Loucy (cell line): ENCODE results near the gene DNAH17.

Experiments used
- H2AFZ ChIP-seq: fragments of 200-600 bp; sonication (generic); 2 replicates; pipeline ENCODE4 v1.6.0; 2016; ENCODE audit warnings: antibody characterized with exemption, mild to moderate bottlenecking, low read length, moderate library complexity
- H3F3A ChIP-seq: fragments of 200-600 bp; 2 replicates; pipeline ENCODE4 v1.6.0; 2016; ENCODE audit warnings: antibody characterized with exemption, low read depth, mild to moderate bottlenecking
- H3K27me3 ChIP-seq: fragments of 200-600 bp; sonication (generic); 2 replicates; pipeline ENCODE4 v1.6.1; 2014; ENCODE audit warnings: low read length, mild to moderate bottlenecking; ENCODE audit not compliant: insufficient read depth, poor library complexity, severe bottlenecking
- H3K36me3 ChIP-seq: fragments of 200-600 bp; sonication (generic); 2 replicates; pipeline ENCODE4 v1.6.1; 2016; ENCODE audit warnings: low read length; ENCODE audit not compliant: insufficient read depth
- H3K4me1 ChIP-seq: fragments of 200-600 bp; sonication (generic); 2 replicates; pipeline ENCODE4 v1.5.1; 2014; ENCODE audit warnings: low read length, mild to moderate bottlenecking; ENCODE audit not compliant: insufficient read depth, poor library complexity, severe bottlenecking
- H3K4me2 ChIP-seq: fragments of 200-600 bp; sonication (generic); 2 replicates; pipeline ENCODE4 v1.6.0; 2014; ENCODE audit warnings: antibody characterized with exemption, low read length, low read depth, mild to moderate bottlenecking; ENCODE audit not compliant: poor library complexity, severe bottlenecking
- H3K4me3 ChIP-seq: fragments of 200-600 bp; sonication (generic); 2 replicates; pipeline ENCODE4 v1.5.1; 2014; ENCODE audit warnings: low read length, mild to moderate bottlenecking, mixed read lengths; ENCODE audit not compliant: poor library complexity, severe bottlenecking
- H3K79me2 ChIP-seq: fragments of 200-600 bp; sonication (generic); 2 replicates; pipeline ENCODE4 v1.6.1; 2014; ENCODE audit warnings: low read length; ENCODE audit not compliant: insufficient read depth
- H3K9ac ChIP-seq: fragments of 200-600 bp; sonication (generic); 2 replicates; pipeline ENCODE4 v1.6.0; 2014; ENCODE audit warnings: mild to moderate bottlenecking, low read depth, low read length, moderate library complexity; ENCODE audit not compliant: poor library complexity, severe bottlenecking
- H3K9me2 ChIP-seq: fragments of 200-600 bp; sonication (generic); replicated peaks from 2 replicates; pipeline ENCODE4 v1.6.1; 2016; ENCODE audit warnings: low read depth, low read length, mixed read lengths
- H3K9me3 ChIP-seq: fragments of 200-600 bp; sonication (generic); 2 replicates; pipeline ENCODE4 v1.6.1; 2014; ENCODE audit warnings: mild to moderate bottlenecking, antibody characterized with exemption, low read length, low read depth; ENCODE audit not compliant: insufficient read depth
- H4K20me1 ChIP-seq: fragments of 200-600 bp; sonication (generic); 2 replicates; pipeline ENCODE4 v1.6.0; 2014; ENCODE audit warnings: antibody characterized with exemption, low read length, mild to moderate bottlenecking; ENCODE audit not compliant: insufficient read depth, poor library complexity, severe bottlenecking
- EZH2phosphoT487 ChIP-seq: fragments of 200-600 bp; IDR thresholded peaks from 2 replicates; pipeline ENCODE4 v1.6.1; 2018; ENCODE audit warnings: antibody characterized with exemption, mild to moderate bottlenecking, moderate library complexity, borderline replicate concordance
- TF ChIP-seq, protein P1 (sequence below): fragments of 200-600 bp; sonication (generic); conservative IDR thresholded peaks from 2 replicates; pipeline ENCODE4 v1.5.1; 2014; ENCODE audit warnings: mild to moderate bottlenecking, antibody characterized with exemption, low read length

The DNAH17 gene

DNA sequence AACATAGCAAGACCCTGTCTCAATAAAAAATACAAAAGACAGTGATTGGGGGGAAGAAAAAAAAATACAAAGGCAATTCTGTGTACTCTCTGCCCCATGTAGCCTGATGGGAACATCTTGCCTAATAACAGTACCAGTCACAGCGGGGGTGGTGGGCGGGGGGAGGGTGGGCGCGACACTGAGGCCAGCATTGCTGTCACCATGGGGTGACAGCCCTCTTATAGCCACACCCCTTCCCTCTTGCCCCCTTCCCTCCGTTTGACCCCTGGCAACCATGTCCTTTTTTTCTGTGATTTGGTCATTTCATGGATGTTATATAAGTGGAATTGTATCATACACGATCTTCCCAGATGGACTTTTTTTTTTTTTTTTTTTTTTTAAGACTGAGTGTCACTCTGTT, 80.9 kb downstream of the DNAH17 start:
- Histone ChIP-seq H3K4me2 (no peak overlapping the region), H4K20me1 (no peaks in the 10 kb centered on the region), H3K9ac (no peak overlapping the region), H3K9me3 (no peaks in the 10 kb centered on the region), H3K27me3 (no peaks in the 10 kb centered on the region), H2AFZ (no peak overlapping the region), H3K79me2 (no peaks in the 10 kb centered on the region), H3K4me1 (no peaks in the 10 kb centered on the region), H3K9me2 (no peaks in the 10 kb centered on the region), H3K36me3 (no peaks in the 10 kb centered on the region), H3K4me3 (no peak overlapping the region), H3F3A (no peaks in the 10 kb centered on the region)
- TF ChIP-seq, protein P1, sequence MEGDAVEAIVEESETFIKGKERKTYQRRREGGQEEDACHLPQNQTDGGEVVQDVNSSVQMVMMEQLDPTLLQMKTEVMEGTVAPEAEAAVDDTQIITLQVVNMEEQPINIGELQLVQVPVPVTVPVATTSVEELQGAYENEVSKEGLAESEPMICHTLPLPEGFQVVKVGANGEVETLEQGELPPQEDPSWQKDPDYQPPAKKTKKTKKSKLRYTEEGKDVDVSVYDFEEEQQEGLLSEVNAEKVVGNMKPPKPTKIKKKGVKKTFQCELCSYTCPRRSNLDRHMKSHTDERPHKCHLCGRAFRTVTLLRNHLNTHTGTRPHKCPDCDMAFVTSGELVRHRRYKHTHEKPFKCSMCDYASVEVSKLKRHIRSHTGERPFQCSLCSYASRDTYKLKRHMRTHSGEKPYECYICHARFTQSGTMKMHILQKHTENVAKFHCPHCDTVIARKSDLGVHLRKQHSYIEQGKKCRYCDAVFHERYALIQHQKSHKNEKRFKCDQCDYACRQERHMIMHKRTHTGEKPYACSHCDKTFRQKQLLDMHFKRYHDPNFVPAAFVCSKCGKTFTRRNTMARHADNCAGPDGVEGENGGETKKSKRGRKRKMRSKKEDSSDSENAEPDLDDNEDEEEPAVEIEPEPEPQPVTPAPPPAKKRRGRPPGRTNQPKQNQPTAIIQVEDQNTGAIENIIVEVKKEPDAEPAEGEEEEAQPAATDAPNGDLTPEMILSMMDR: no peak
- TF ChIP-seq EZH2phosphoT487: no peak

DNA sequence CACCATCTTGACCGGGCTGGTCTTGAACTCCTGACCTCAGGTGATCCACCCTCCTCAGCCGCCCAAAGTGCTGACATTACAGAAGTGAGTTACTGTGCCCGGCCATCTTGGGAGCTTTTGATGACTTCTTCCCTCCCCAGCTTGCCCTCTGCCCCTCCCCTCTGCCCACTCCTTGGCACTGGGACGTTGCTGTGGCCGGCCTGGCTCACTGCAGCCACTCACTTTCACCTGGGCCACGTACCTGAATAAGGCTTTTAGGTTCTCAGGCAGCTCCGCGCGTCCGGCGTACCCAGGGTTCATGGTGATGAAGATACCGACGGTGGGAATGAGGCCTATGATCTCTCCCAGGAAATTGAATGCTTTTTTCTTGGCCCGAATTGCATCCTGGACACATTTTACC, 81.6 kb downstream of the DNAH17 start:
- Histone ChIP-seq H3K9me2 (no peaks in the 10 kb centered on the region), H3K36me3 (no peaks in the 10 kb centered on the region), H3K9ac (no peak overlapping the region), H3K4me3 (no peak overlapping the region), H3K9me3 (no peaks in the 10 kb centered on the region), H3K4me2 (no peak overlapping the region), H3K27me3 (no peaks in the 10 kb centered on the region), H2AFZ (no peak overlapping the region), H3K79me2 (no peaks in the 10 kb centered on the region), H3F3A (no peaks in the 10 kb centered on the region), H3K4me1 (no peaks in the 10 kb centered on the region), H4K20me1 (no peaks in the 10 kb centered on the region)
- TF ChIP-seq, protein P1: no peak
- no peak for TF ChIP-seq EZH2phosphoT487

DNA sequence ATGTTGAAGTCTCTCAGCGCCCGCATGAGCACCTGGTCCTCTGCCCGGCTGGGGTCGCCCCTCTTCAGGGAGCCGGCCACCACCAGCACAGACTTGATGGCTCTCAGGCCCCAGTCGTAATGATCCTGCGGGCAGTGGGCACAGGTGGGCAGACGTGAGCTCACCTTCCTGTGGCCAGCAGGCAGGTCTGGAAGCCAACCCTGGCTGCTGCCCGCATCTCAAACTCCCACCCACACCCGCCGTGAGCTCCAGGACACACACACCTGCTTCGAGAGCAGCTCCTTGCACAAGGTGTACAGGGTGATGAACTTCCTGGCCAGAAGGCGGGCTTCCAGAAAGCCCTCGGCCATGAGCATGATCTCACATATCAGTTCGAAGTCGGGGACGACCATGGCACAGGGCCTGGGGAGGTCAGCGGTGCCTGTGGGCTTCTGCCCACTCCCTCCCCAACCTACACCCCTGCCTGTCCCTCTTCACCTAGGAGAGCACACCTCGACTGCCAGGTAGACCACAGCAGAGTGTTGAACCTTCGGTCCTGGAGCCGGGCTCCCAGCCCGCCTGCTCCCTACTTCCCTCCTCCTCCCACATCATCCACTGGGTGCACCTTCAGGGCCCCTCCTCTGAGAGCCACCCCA, 82.4 kb downstream of the DNAH17 start:
- Histone ChIP-seq H3K4me2 (no peak overlapping the region), H3K4me3 (no peak overlapping the region), H3K4me1 (no peaks in the 10 kb centered on the region), H3K79me2 (no peaks in the 10 kb centered on the region), H2AFZ (no peak overlapping the region), H3K9me2 (no peaks in the 10 kb centered on the region), H3K27me3 (no peaks in the 10 kb centered on the region), H3F3A (no peaks in the 10 kb centered on the region), H3K36me3 (no peaks in the 10 kb centered on the region), H3K9me3 (no peaks in the 10 kb centered on the region), H3K9ac (no peak overlapping the region), H4K20me1 (no peaks in the 10 kb centered on the region)
- TF ChIP-seq, protein P1: no peak
- TF ChIP-seq EZH2phosphoT487: no peak
